GM12878 (cell line): ENCODE measurements around the gene PCDHAC2. TPM values are rescaled to one million over a fixed set of nuclear protein-coding genes. Genes with fewer than 3 reads are reported as not detected.

ENCODE experiments used
- ATAC-seq: fragments of 200-7000 bp; cut with Tn5 transposase; 3 replicates; pipeline ENCODE4 v1.9.1; 2020; ENCODE audit warnings: mild to moderate bottlenecking, moderate library complexity
- BruUV-seq: library from RNA; stranded (reverse); fragments of 400-500 nt; replicated peaks from 2 replicates; lab custom pipeline; 2021; lab: Mats Ljungman, UMichigan
- CTCF ChIA-PET: fragments of 300-600 bp; sonication (Branson Sonifier 250); formaldehyde crosslinking; extraction: SDS; loops from one replicate; lab custom pipeline; 2021; ENCODE audit warnings: inconsistent platforms; lab: Yijun Ruan, JAX
- POLR2A ChIA-PET: fragments of 350-600 bp; formaldehyde crosslinking; extraction: SDS; loops from one replicate; lab custom pipeline; 2021; ENCODE audit warnings: inconsistent platforms; lab: Charles Lee
- RAD21 ChIA-PET: fragments of 300-600 bp; sonication (Branson Sonifier 250); formaldehyde crosslinking; loops from one replicate; lab custom pipeline; 2023; ENCODE audit warnings: antibody characterized with exemption; ENCODE audit not compliant: unreplicated experiment; lab: Charles Lee
- SMC1A ChIA-PET: fragments of 300-600 bp; sonication (Branson Sonifier 250); formaldehyde crosslinking; loops from one replicate; lab custom pipeline; 2023; ENCODE audit not compliant: unreplicated experiment, uncharacterized antibody; lab: Charles Lee
- DNase-seq: peaks from one replicate; pipeline ENCODE4 v3.0.0-alpha.2; 2011; ENCODE audit warnings: low read depth, low spot score
- FAIRE-seq: peaks from 3 replicates; lab custom pipeline; 2011; peaks lifted over from hg19 to GRCh38; lab: Jason Lieb, UNC
- H2AFZ ChIP-seq: 2 replicates; pipeline ENCODE4 v1.6.0; 2011; ENCODE audit warnings: low read depth, low read length, control low read depth; ENCODE audit not compliant: control insufficient read depth
- H3K27ac ChIP-seq: 2 replicates; pipeline ENCODE4 v1.5.1; 2011; ENCODE audit warnings: control low read depth; ENCODE audit not compliant: control insufficient read depth, insufficient read depth
- H3K27me3 ChIP-seq, 2 experiments: replicated peaks in 1 of 2; 2 replicates each; pipeline versions ENCODE4 v1.6.0 to v1.6.1; 2011; ENCODE audit warnings: low read length in 1 of 2; ENCODE audit not compliant: control insufficient read depth in 2 of 2, insufficient read depth in 2 of 2
- H3K36me3 ChIP-seq, 2 experiments: 2 replicates each; pipeline ENCODE4 v1.5.1; 2011; ENCODE audit warnings: low read length in 1 of 2; ENCODE audit not compliant: control insufficient read depth in 2 of 2, insufficient read depth in 2 of 2
- H3K4me1 ChIP-seq: 2 replicates; pipeline ENCODE4 v1.6.1; 2011; ENCODE audit warnings: mild to moderate bottlenecking, low read length, moderate library complexity, mixed read lengths; ENCODE audit not compliant: control insufficient read depth, insufficient read depth
- H3K4me2 ChIP-seq: 2 replicates; pipeline ENCODE4 v1.6.0; 2011; ENCODE audit warnings: control low read depth; ENCODE audit not compliant: control insufficient read depth, insufficient read depth
- H3K4me3 ChIP-seq: fragments of 200-600 bp; sonication (generic); 2 replicates; pipeline ENCODE4 v1.5.1; 2016
- H3K79me2 ChIP-seq: 2 replicates; pipeline ENCODE4 v1.6.0; 2011; ENCODE audit warnings: low read length; ENCODE audit not compliant: control insufficient read depth, insufficient read depth
- H3K9ac ChIP-seq: 2 replicates; pipeline ENCODE4 v1.8.0; 2011; ENCODE audit warnings: low read length, control low read depth, mixed read lengths; ENCODE audit not compliant: control insufficient read depth, insufficient read depth
- H3K9me3 ChIP-seq: replicated peaks from 3 replicates; pipeline ENCODE4 v1.5.1; 2011; ENCODE audit warnings: mild to moderate bottlenecking, low read length; ENCODE audit not compliant: control insufficient read depth, insufficient read depth
- H4K20me1 ChIP-seq: 2 replicates; pipeline ENCODE4 v1.6.0; 2011; ENCODE audit not compliant: control insufficient read depth, insufficient read depth
- CBFB ChIP-seq: IDR thresholded peaks from 2 replicates; pipeline ENCODE4 v1.6.1; 2016; ENCODE audit warnings: antibody characterized with exemption, low read depth
- CREM ChIP-seq: IDR thresholded peaks from 2 replicates; pipeline ENCODE4 v1.6.1; 2014; ENCODE audit warnings: antibody characterized with exemption, low read depth
- E2F4 ChIP-seq: IDR thresholded peaks from 2 replicates; pipeline ENCODE4 v1.6.1; 2012; ENCODE audit warnings: low read depth, low read length, improper control_type of control experiment
- E4F1 ChIP-seq: fragments of 450-650 bp; IDR thresholded peaks from 2 replicates; pipeline ENCODE4 v1.6.1; 2018; ENCODE audit warnings: borderline replicate concordance, mild to moderate bottlenecking; ENCODE audit not compliant: partially characterized antibody
- HDAC2 ChIP-seq: fragments of 200-600 bp; sonication (generic); IDR thresholded peaks from 2 replicates; pipeline ENCODE4 v1.6.1; 2017
- KLF5 ChIP-seq: fragments of 450-650 bp; IDR thresholded peaks from 2 replicates; pipeline ENCODE4 v1.6.1; 2014; ENCODE audit warnings: mild to moderate bottlenecking; ENCODE audit not compliant: partially characterized antibody
- PAX5 ChIP-seq: IDR thresholded peaks from 2 replicates; pipeline ENCODE4 v1.6.1; 2011; ENCODE audit warnings: low read depth, low read length, borderline replicate concordance
- SIX5 ChIP-seq: IDR thresholded peaks from 2 replicates; pipeline ENCODE4 v1.6.1; 2011; ENCODE audit warnings: mild to moderate bottlenecking, low read depth, low read length, moderate library complexity; ENCODE audit not compliant: severe bottlenecking
- SMAD5 ChIP-seq: IDR thresholded peaks from 2 replicates; pipeline ENCODE4 v1.6.1; 2016; ENCODE audit warnings: antibody characterized with exemption, low read depth
- TAF1 ChIP-seq: IDR thresholded peaks from 2 replicates; pipeline ENCODE4 v1.6.1; 2011; ENCODE audit warnings: mild to moderate bottlenecking, low read depth, low read length, borderline replicate concordance
- TCF7 ChIP-seq: IDR thresholded peaks from 2 replicates; pipeline ENCODE4 v1.6.1; 2014; ENCODE audit warnings: antibody characterized with exemption, borderline replicate concordance
- USF2 ChIP-seq: IDR thresholded peaks from 2 replicates; pipeline ENCODE4 v1.6.1; 2011; ENCODE audit warnings: low read depth, low read length, improper control_type of control experiment, borderline replicate concordance
- ZNF622 ChIP-seq: fragments of 450-650 bp; IDR thresholded peaks from 2 replicates; pipeline ENCODE4 v1.6.1; 2017; ENCODE audit warnings: mild to moderate bottlenecking, inconsistent platforms
- WGBS: methylation state at CpG from one replicate; pipeline ENCODE4 v1.1.6; 2016; ENCODE audit warnings: low lambda C conversion rate; ENCODE audit not compliant: insufficient replicate concordance, insufficient coverage; ENCODE audit errors: missing lambda C conversion rate; 5-methylcytosine and 5-hydroxymethylcytosine counted together
- in situ Hi-C: fragments of 300-500 bp; cut with MboI; formaldehyde crosslinking; loops from 9 replicates; pipeline ENCODE4 v1.14.3; 2018; ENCODE audit warnings: mixed read lengths
- intact Hi-C: fragments of 100-400 bp; cut with micrococcal nuclease; formaldehyde crosslinking; loops from one replicate; pipeline ENCODE4 v1.14.2; 2022; ENCODE audit not compliant: unreplicated experiment
- polyA plus RNA-seq, 11 experiments: library from polyadenylated mRNA; depleted of rRNA in 4 of 11; unstranded in 6 of 11; stranded (reverse) in 5 of 11; fragments of >200 nt; fragmentation: Nextera tagmentation in 4 of 11; fragmentation: Illumina TruSeq in 1 of 11; extraction: Ambion mirVana in 4 of 11; extraction: Trizol in 1 of 11; gene quantifications; 1 replicate in 1 of 11; 2 replicates in 10 of 11; pipeline versions ENCODE4 v1.2.1 to v1.2.3, GENCODE V29; 2011 to 2016; ENCODE audit warnings: inconsistent platforms in 2 of 11, missing spikeins in 2 of 11, low read depth in 1 of 11
- total RNA-seq, 4 experiments: library from RNA; depleted of rRNA in 3 of 4; stranded (reverse); fragments of >200 nt in 3 of 4; fragmentation: Illumina TruSeq in 1 of 4; extraction: Trizol in 1 of 4; gene quantifications; 2 replicates each; pipeline versions ENCODE4 v1.2.1 to v1.2.3, GENCODE V29; 2013 to 2021

Gene PCDHAC2
- total and polyA plus RNA-seq, 10 of the 15 experiments (the other 5 are each of a cell fraction or from before 2014, with no cell fraction given), result 0.06 TPM; not detected in 9

- no peak for DNase-seq
- Histone ChIP-seq H3K27ac (no peak overlapping the region), H3K9me3 (no peaks in the 10 kb centered on the region), H3K27me3 (no peaks in the 10 kb centered on the region), H3K4me3 (no peak overlapping the region), H3K4me2 (no peak overlapping the region), H3K79me2 (no peaks in the 10 kb centered on the region)
- WGBS, result 38% methylated on average over 3 of the region's 3 CpGs
- SMC1A ChIA-PET, result no interaction called here
- intact Hi-C loops, result no loop called here
- BruUV-seq, result no TSS peak
- CTCF ChIA-PET, result no interaction called here
- RAD21 ChIA-PET, result no interaction called here
- TF ChIP-seq ZNF622 (no peak), USF2 (no peak), HDAC2 (no peak), PAX5 (no peak), CBFB (no peak), TCF7 (no peak), SMAD5 (no peak)
- TF ChIP-seq, all 136 proteins: peak for 0
- ATAC-seq, result no peak
- Histone ChIP-seq H3K9ac (no peak overlapping the region), H3K4me1 (no peaks in the 10 kb centered on the region), H4K20me1 (no peaks in the 10 kb centered on the region), H2AFZ (no peak overlapping the region), H3K36me3 (no peaks in the 10 kb centered on the region)
- no peak for FAIRE-seq
- in situ Hi-C loops, result no loop called here
- POLR2A ChIA-PET, result no interaction called here
These were observed 19.8 kb downstream of the PCDHAC2 start for GRCh38 chr5:140986117-140986521.

- in situ Hi-C loops, result no loop called here
- no peak for DNase-seq
- BruUV-seq, result no TSS peak
- no peak for FAIRE-seq
- SMC1A ChIA-PET, result no interaction called here
- intact Hi-C loops, result no loop called here
- Histone ChIP-seq H3K4me1 (no peaks in the 10 kb centered on the region), H3K79me2 (no peaks in the 10 kb centered on the region), H3K27me3 (no peaks in the 10 kb centered on the region), H2AFZ (no peak overlapping the region), H3K4me2 (no peak overlapping the region), H3K9ac (no peak overlapping the region), H3K36me3 (no peaks in the 10 kb centered on the region), H3K27ac (no peak overlapping the region), H3K9me3 (no peaks in the 10 kb centered on the region), H3K4me3 (no peak overlapping the region), H4K20me1 (no peaks in the 10 kb centered on the region)
- POLR2A ChIA-PET, result no interaction called here
- CTCF ChIA-PET, result no interaction called here
- WGBS, result 11% methylated on average over 5 of the region's 5 CpGs
- ATAC-seq, result no peak
- RAD21 ChIA-PET, result no interaction called here
- no peak for TF ChIP-seq TAF1
- TF ChIP-seq E2F4, result no peak
- no peak for TF ChIP-seq KLF5
- TF ChIP-seq CREM, result no peak
- TF ChIP-seq SIX5, result no peak
- TF ChIP-seq E4F1, result no peak
These were observed 21.8 kb downstream of the PCDHAC2 start for GRCh38 chr5:140988100-140988499.
